ENCODE data around the gene METTL27. TPM values are rescaled to one million over a fixed set of nuclear protein-coding genes. Genes with fewer than 3 reads are reported as not detected.
A peak's percentile ranks its signal among the peaks of the same experiment; 100 is the strongest.

METTL27 gene
- total RNA-seq, 2 experiments from 2014 or later: 2.1 to 2.2 TPM

DNA sequence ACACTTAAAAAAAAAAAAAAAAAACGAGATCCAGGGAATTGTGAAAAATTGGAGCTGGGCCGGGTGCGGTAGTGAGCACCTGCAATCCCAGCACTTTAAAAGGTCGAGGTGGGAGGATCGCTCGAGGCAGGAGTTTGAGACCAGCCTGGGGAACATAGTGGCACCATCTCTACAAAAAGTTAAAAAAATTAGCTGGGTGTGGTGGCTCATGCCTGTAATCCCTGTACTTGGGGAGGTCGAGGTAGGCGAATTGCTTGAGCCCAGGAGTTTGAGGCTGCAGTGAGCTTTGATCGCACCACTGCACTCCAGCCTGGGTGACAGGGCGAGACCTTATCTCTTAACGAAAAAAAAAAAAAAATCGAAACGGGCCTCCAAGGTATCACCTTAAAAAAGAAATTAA lies 9.5 kb downstream of the METTL27 start:
- no peak for DNase-seq
- POLR2A ChIA-PET: interaction anchor here (0.6 kb wide), 1 partner anchor 267 kb away, joined by 4 read pairs; no protein-coding TSS in a partner anchor

GRCh38 chr7:73831834-73832651 lies 10.3 kb downstream of the METTL27 start:
- Mint-ChIP-seq H3K27ac (no peak overlapping the region), H3K9me3 (ENCODE audit: low read depth) (no peaks in the 10 kb centered on the region), H3K4me3 (no peak overlapping the region), H3K4me1 (peaks cover 17% of the 10 kb centered on the region), H3K36me3 (ENCODE audit: low read depth) (no peaks in the 10 kb centered on the region), H3K27me3 (peaks cover 5% of the 10 kb centered on the region)
- ChIA-PET POLR2A (interaction anchor here (0.6 kb wide), 1 partner anchor 267 kb away, joined by 4 read pairs; no protein-coding TSS in a partner anchor), CTCF (interaction anchor here (1.0 kb wide), 1 partner anchor 20 kb away, joined by 3 read pairs; no protein-coding TSS in a partner anchor)
- intact Hi-C loops (cut with DNase I, micrococcal nuclease): no loop called here
- no peak for DNase-seq
- no peak for ATAC-seq

More for the DNA sequence above, 9.5 kb downstream of the METTL27 start:
- CTCF ChIA-PET: interaction anchor here (1.0 kb wide), 1 partner anchor 21 kb away, joined by 3 read pairs; no protein-coding TSS in a partner anchor
- no peak overlapping the region for H3K27ac Mint-ChIP-seq
- intact Hi-C loops (cut with DNase I, micrococcal nuclease): no loop called here
- H3K36me3 Mint-ChIP-seq (ENCODE audit: low read depth): no peaks in the 10 kb centered on the region
- ATAC-seq: no peak
- H3K27me3 Mint-ChIP-seq: peaks cover 3% of the 10 kb centered on the region
- H3K9me3 Mint-ChIP-seq (ENCODE audit: low read depth): no peaks in the 10 kb centered on the region
- no peak overlapping the region for H3K4me3 Mint-ChIP-seq
- H3K4me1 Mint-ChIP-seq: peaks cover 9% of the 10 kb centered on the region

- DNase-seq (no peak), ATAC-seq (no peak)
- ChIA-PET POLR2A (no interaction called here), CTCF (no interaction called here)
- no peak overlapping the region for H3K4me3 Mint-ChIP-seq
- peaks cover 5% of the 10 kb centered on the region for H3K27me3 Mint-ChIP-seq
- H3K36me3 Mint-ChIP-seq (ENCODE audit: low read depth): no peaks in the 10 kb centered on the region
- peaks cover 22% of the 10 kb centered on the region for H3K4me1 Mint-ChIP-seq
- H3K27ac Mint-ChIP-seq: no peak overlapping the region
- intact Hi-C loops (cut with DNase I, micrococcal nuclease): no loop called here
- H3K9me3 Mint-ChIP-seq (ENCODE audit: low read depth): no peaks in the 10 kb centered on the region
Measured at GRCh38 chr7:73831584-73831833, 10.8 kb downstream of the METTL27 start.

- DNase-seq: no peak
- CTCF ChIA-PET: no interaction called here
- intact Hi-C loops (cut with DNase I, micrococcal nuclease): no loop called here
- H3K27me3 Mint-ChIP-seq: peaks cover 5% of the 10 kb centered on the region
- H3K36me3 Mint-ChIP-seq (ENCODE audit: low read depth): no peaks in the 10 kb centered on the region
- no peak within 1 kb of the TSS for H3K27ac Mint-ChIP-seq
- no peak for ATAC-seq
- POLR2A ChIA-PET: no interaction called here
- H3K4me3 Mint-ChIP-seq: no peak within 1 kb of the TSS
- no peaks in the 10 kb centered on the region for H3K9me3 Mint-ChIP-seq (ENCODE audit: low read depth)
- H3K4me1 Mint-ChIP-seq: peaks cover 23% of the 10 kb centered on the region
Measured at GRCh38 chr7:73830681-73831583, 11.4 kb downstream of the METTL27 start, which contains the start of gene CLDN4. TSS of gene CLDN4 (plus strand) at chr7:73830996. CDS start at chr7:73831202, 206 bp downstream.

DNA sequence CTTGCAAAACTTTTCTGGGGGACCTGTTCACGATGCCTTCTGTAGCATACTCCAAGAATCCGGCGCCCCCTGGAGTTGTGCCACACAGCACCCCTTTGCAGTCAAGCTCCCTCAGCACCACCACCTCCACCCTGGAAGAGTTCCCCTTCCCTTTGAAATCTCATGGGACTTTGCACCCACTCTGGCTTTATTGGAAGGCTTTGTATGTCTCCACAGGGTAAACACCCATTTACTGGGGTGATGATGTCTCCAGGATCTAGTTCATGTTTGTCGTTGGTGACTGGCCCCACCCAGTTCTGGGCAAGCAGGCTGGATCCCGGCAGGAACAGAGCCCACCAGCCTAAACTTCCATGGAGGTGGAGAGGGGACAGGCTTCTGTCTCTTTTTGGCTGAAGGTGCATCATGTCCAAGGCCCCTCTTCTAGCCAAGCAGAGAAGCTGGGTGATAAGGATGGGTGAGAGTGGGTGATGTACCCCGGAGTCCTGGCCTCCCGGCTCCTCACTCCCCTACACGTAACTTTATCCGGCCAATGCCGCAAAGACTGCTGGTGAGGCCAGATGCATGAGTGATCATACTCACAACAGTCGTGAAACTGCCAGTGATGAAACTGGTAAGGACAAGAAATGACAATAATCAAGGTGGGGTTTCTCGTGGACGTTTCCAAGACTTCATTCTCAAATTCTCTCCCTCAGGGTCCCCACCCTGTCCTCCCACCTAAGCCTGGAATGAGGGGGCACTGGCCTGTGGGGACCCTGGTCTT lies 12.2 kb downstream of the METTL27 start:
- peaks cover 5% of the 10 kb centered on the region for H3K27me3 Mint-ChIP-seq
- no peaks in the 10 kb centered on the region for H3K9me3 Mint-ChIP-seq (ENCODE audit: low read depth)
- H3K36me3 Mint-ChIP-seq (ENCODE audit: low read depth): no peaks in the 10 kb centered on the region
- ChIA-PET POLR2A (no interaction called here), CTCF (interaction anchor here (1.0 kb wide), 1 partner anchor 20 kb away, joined by 3 read pairs; no protein-coding TSS in a partner anchor)
- H3K4me1 Mint-ChIP-seq: peaks cover 23% of the 10 kb centered on the region
- no peak overlapping the region for H3K4me3 Mint-ChIP-seq
- no peak for ATAC-seq
- intact Hi-C loops (cut with DNase I, micrococcal nuclease): no loop called here
- H3K27ac Mint-ChIP-seq: no peak overlapping the region
- no peak for DNase-seq

DNA sequence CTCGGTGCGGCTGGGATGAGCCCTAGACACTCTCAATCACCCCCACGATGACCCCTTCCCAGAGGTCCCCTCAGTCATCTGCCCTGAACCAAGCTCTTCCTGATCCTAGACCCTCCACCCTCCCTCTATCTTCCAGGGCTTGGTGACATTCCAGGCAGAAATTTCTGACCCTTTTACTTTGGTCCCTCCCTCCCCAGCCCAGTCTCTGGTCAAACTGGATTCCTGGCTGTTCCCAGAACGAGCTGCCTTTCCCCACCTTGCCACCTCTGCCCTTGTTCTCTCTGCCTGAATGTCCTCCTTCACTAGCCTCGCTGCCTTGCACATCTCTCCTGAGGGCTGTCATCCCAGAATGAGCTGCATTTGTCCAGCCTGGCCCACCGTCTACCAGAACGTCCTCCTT lies 12.8 kb downstream of the METTL27 start:
- ChIA-PET POLR2A (no interaction called here), CTCF (interaction anchor here (0.5 to 1.0 kb wide), 2 partner anchors 21 to 52 kb away, joined by 3 read pairs; no protein-coding TSS in a partner anchor)
- ATAC-seq (no peak), DNase-seq (no peak)
- no peak overlapping the region for H3K4me3 Mint-ChIP-seq
- no peak overlapping the region for H3K27ac Mint-ChIP-seq
- no peaks in the 10 kb centered on the region for H3K9me3 Mint-ChIP-seq (ENCODE audit: low read depth)
- no peaks in the 10 kb centered on the region for H3K36me3 Mint-ChIP-seq (ENCODE audit: low read depth)
- intact Hi-C loops (cut with DNase I, micrococcal nuclease): no loop called here
- peaks cover 23% of the 10 kb centered on the region for H3K4me1 Mint-ChIP-seq
- peaks cover 5% of the 10 kb centered on the region for H3K27me3 Mint-ChIP-seq

DNA sequence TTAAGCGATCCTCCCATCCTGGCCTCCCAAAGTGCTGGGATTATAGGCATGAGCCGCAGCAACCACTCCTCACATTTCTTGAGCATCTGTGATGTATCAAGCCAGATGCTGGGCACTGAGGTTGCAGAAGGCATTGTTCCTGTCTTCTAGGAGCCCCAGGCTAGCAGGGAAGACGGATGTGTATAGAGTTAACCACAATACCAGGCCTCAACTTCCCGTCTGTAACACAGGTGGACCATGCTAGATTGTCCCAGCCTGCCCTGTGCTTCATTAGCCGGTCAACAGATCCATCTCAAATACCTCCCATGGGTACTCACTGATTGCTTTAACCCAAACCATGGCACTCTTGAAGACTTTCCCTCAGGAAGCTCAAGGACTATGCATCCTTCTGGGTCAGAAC lies 13.3 kb downstream of the METTL27 start:
- intact Hi-C loops (cut with DNase I, micrococcal nuclease): no loop called here
- no peaks in the 10 kb centered on the region for H3K36me3 Mint-ChIP-seq (ENCODE audit: low read depth)
- POLR2A ChIA-PET: no interaction called here
- no peaks in the 10 kb centered on the region for H3K9me3 Mint-ChIP-seq (ENCODE audit: low read depth)
- no peak for DNase-seq
- H3K27me3 Mint-ChIP-seq: peaks cover 5% of the 10 kb centered on the region
- H3K27ac Mint-ChIP-seq: no peak overlapping the region
- CTCF ChIA-PET: interaction anchor here (0.5 kb wide), 1 partner anchor 51 kb away, joined by 3 read pairs; no protein-coding TSS in a partner anchor
- H3K4me3 Mint-ChIP-seq: no peak overlapping the region
- no peak for ATAC-seq
- peaks cover 26% of the 10 kb centered on the region for H3K4me1 Mint-ChIP-seq

- peak; percentile 95 for ATAC-seq
- Mint-ChIP-seq H3K4me1 (peaks cover 26% of the 10 kb centered on the region), H3K4me3 (no peak overlapping the region), H3K27me3 (peaks cover 5% of the 10 kb centered on the region), H3K9me3 (ENCODE audit: low read depth) (no peaks in the 10 kb centered on the region), H3K27ac (no peak overlapping the region), H3K36me3 (ENCODE audit: low read depth) (no peaks in the 10 kb centered on the region)
- CTCF ChIA-PET: interaction anchor here (1.4 kb wide), 1 partner anchor 16 kb away, joined by 3 read pairs; no protein-coding TSS in a partner anchor
- DNase-seq: peak; percentile 50
- intact Hi-C loops (cut with DNase I, micrococcal nuclease): no loop called here
- POLR2A ChIA-PET: no interaction called here
Measured at GRCh38 chr7:73828107-73828803, 14.1 kb downstream of the METTL27 start.

- POLR2A ChIA-PET: no interaction called here
- no peak overlapping the region for H3K4me3 Mint-ChIP-seq
- no peak overlapping the region for H3K27ac Mint-ChIP-seq
- CTCF ChIA-PET: interaction anchor here (1.4 to 2.8 kb wide), 2 partner anchors 16 to 27 kb away, joined by 3 to 11 read pairs; no protein-coding TSS in a partner anchor
- no peaks in the 10 kb centered on the region for H3K9me3 Mint-ChIP-seq (ENCODE audit: low read depth)
- H3K36me3 Mint-ChIP-seq (ENCODE audit: low read depth): no peaks in the 10 kb centered on the region
- intact Hi-C loops (cut with DNase I, micrococcal nuclease): no loop called here
- no peak for DNase-seq
- peaks cover 26% of the 10 kb centered on the region for H3K4me1 Mint-ChIP-seq
- peaks cover 5% of the 10 kb centered on the region for H3K27me3 Mint-ChIP-seq
- ATAC-seq: no peak
Measured at GRCh38 chr7:73827567-73828106, 14.7 kb downstream of the METTL27 start.

DNA sequence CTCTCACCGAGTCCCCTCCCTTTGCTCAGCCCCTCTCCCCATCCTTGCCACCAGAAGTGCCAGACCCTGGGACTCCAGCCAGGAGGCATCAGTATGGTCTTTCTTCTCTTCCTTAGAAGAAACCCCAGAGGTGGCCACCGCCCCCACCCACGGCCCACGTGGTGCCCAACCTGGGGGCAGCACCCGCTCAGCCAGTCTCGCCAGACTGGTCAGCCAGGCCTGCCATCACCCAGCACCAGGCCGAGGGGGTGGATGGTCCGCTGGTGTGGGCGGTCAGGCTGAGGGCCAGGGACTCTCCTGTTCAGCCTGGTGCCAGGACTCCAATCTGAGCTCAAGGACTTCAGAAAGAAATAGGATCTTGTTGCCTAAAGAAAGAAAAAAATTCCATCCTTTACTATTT lies 17.3 kb downstream of the METTL27 start:
- ChIA-PET CTCF (interaction anchor here (2.8 kb wide), 1 partner anchor 29 kb away, joined by 11 read pairs; no protein-coding TSS in a partner anchor), POLR2A (no interaction called here)
- ATAC-seq (no peak), DNase-seq (no peak)
- Mint-ChIP-seq H3K27ac (no peak overlapping the region), H3K36me3 (ENCODE audit: low read depth) (no peaks in the 10 kb centered on the region), H3K4me1 (peaks cover 26% of the 10 kb centered on the region), H3K27me3 (peaks cover 5% of the 10 kb centered on the region), H3K4me3 (no peak overlapping the region), H3K9me3 (ENCODE audit: low read depth) (no peaks in the 10 kb centered on the region)
- intact Hi-C loops (cut with DNase I, micrococcal nuclease): no loop called here

Measured in activated CD4-positive, alpha-beta T cell treated with anti-CD3 and anti-CD28 coated beads for 36 hours (primary cell).